HuH-7.5 (cell line): ENCODE measurements around the gene AFG3L2.
A peak's percentile ranks its signal among the peaks of the same experiment; 100 is the strongest.

ENCODE experiments used
- DNase-seq: peaks from one replicate; pipeline ENCODE4 v3.0.0; 2011; ENCODE audit warnings: low spot score

AFG3L2 gene

DNA sequence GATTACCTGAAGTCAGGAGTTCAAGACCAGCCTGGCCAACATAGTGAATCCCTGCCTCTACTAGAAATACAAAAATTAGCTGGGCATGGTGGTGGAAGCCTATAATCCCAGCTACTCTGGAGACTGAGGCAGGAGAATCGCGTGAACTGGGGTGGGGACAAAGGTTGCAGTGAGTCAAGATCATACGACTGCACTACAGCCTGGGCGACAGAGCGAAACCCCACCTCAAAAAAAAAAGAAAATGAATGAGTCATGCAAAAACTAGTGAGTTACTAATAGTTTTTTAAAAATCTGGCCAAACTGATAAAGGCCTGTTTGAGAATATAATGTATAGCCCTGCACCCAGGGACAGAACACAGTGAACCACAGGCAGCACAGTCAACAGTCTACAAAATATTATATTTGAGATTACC lies 17.5 kb downstream of the AFG3L2 start:
- DNase-seq: no peak

- DNase-seq: no peak
These were observed 24.8 kb downstream of the AFG3L2 start for GRCh38 chr18:12352188-12352587.

GRCh38 chr18:12347895-12348294 lies 29.1 kb downstream of the AFG3L2 start:
- no peak for DNase-seq

GRCh38 chr18:12346240-12346565 lies 30.8 kb downstream of the AFG3L2 start:
- no peak for DNase-seq

DNA sequence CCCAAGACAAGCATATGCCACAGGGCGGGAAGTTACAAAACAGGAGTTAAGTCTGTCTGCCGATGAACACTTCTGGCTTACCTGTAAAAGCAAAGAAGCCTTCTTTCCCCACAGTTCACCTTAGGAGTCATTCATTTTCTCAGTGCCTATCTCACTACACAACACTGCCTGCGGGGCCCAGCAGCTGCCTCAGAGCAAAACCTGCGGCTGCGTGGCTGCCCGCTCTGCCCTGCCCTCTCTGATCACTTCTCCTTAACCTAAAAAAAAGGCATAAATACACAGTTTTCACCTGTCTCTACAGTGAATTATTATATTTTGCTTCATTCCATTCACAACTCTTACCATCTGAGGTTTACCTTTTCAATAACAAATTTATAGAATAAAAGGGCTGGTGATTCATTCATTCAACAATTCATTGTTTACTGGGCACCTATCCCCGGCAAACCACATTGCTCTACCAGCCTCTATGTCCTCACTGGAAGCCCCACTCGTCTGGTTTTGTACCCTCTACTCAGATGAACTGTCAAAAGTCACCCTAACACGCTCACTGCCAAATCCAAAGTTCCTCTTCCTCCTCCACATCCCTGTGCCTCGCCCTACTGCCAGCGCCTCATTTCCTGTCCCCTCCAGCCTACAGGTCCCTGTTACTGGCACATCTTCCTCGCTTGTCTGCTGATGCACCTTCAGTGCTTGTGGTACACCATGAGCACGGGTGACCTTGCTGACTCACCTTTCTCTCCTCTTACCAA lies 31.4 kb downstream of the AFG3L2 start:
- no peak for DNase-seq

DNA sequence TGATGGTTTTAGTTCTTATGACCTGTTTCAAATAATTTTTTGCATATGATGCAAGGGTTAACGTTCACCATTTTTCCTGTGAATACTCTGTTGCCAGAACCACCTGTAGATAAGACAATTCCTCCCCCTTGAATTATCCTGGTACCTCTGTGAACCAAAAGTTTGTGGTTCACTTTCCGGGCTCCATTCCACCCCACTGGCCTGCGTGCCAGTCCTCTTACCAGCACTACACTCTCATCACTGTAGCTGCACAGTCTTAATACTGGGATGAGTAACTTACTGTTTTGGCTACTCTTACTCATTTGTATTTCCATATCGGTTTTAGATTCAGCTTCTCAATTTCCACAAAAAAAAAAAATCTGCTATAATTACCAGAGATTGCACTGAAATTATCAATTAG lies 34.4 kb downstream of the AFG3L2 start:
- DNase-seq: no peak

DNA sequence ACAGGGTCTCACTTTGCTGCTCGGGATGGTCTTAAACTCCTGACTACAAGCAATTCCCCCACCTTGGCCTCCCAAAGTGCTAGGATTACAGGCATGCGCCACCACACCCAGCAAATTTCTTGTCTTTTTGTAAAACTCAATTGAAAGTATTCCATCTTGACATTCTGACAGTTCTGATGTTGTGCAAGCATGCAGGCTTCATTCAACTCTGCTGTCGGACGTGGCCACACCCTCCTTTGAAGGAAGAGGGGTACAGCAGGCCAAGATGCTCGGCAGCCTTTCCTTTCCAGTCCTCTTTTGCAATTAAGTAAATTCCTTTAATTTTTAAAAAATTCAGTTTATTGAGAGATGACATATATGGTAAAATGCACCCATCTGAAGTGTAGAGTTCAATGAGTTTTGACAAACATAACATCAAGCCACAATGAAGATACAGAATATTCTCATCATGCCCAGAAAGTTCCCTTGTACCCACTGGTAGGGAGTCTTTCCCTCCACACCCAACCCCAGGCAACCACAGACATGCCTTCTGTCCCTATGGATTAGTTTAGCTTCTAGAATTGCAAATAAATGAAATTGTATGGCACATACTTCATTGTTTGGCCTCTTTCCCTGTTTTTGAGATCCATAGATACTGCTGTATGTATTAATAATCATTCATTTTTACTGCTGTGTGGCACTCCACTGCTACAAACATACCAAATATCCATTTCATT lies 35.9 kb downstream of the AFG3L2 start:
- no peak for DNase-seq

DNA sequence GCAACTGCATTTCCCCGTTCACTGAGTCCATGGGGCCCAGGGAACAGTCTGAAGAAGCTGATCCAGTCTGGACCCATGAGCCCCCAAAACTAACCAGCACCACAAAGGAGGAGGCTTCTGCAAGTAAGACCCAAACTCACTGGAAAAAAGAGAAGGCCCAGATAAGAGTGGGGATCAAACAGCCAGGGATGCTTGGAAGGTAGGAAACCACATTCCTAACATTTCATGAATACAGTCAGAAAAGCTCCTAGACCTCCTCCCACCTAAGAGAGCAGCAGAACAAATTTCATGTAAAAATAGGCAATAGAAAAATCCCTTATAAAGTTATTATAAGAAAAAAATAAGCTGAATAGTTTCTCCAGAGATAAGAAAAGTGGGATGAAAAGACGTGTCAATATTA lies 38.6 kb downstream of the AFG3L2 start:
- no peak for DNase-seq

DNA sequence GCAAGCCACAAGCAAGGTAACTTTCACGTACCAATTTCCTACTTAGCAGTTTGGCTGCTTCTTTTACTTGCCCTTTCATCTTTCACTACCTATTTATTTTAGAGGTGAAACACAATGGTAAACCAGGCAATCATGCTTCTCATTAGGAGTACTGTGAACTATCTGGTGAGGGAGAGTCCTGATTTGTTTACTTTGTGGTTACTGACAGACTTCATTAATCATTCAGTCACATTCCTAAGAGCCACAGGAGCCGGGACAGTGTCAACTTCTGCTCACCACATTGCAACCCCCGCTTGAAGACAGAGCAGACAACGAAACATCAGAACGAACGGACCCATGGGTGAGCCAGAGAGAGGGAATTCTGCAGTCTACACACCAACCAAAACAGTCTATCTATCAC lies 40.1 kb downstream of the AFG3L2 start:
- peak; percentile 57 for DNase-seq

DNA sequence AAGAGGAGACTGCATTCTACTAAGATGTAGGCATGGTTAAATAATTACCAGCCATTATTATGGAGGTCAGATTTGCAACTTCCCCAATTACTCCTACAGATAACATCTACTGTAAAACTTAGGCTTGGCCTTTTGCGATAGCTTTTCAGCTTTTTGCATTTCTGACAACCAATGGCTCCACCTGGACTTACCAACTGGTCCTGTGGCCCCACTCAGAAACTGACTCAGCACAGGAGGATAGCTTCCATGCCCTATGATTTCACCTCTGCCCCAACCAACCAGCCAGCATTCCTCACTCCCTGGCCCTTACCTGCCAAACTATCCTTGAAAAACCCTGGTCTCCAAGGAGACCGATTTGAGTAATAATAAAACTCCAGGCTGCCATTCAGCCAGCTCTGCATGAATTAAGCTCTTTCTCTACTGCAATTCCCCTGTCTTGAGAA lies 40.8 kb downstream of the AFG3L2 start:
- no peak for DNase-seq

GRCh38 chr18:12335503-12335902 lies 41.5 kb downstream of the AFG3L2 start:
- no peak for DNase-seq

GRCh38 chr18:12334863-12335262 lies 42.2 kb downstream of the AFG3L2 start:
- no peak for DNase-seq

- no peak for DNase-seq
These were observed 42.6 kb downstream of the AFG3L2 start for GRCh38 chr18:12334366-12334808.

GRCh38 chr18:12333506-12334290 lies 43.3 kb downstream of the AFG3L2 start:
- DNase-seq: no peak

- no peak for DNase-seq
These were observed 46.3 kb downstream of the AFG3L2 start for GRCh38 chr18:12330766-12331165.

DNA sequence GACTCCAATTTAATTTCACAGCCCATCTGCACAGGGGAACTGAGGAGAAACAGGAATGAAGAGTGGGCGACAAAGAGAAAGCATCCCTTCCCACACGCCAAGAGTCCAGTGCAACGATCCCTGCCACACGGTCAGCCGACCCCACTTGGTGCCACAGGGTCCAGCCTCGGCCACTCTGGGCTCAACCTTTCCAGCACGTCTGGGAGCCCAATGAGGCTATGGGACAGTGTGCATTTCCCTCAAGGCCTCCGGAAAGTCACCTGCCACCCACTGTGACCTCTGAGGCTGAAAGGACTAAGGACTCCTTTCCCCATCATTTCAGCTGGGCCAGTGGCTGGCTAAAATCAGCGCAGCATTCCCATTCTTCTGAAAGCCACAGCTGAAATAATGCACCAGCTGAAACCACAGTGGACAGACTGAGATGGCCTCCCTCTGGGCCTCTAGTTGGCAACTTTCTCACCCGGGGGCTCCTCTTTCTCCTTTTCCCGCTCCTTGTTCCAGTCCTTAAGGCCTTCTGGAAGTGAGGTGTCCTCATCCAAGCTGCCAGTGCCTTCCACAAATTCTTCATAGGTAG lies 47.8 kb downstream of the AFG3L2 start:
- DNase-seq: no peak

- no peak for DNase-seq
These were observed 48.7 kb downstream of the AFG3L2 start for GRCh38 chr18:12328179-12328823.

DNA sequence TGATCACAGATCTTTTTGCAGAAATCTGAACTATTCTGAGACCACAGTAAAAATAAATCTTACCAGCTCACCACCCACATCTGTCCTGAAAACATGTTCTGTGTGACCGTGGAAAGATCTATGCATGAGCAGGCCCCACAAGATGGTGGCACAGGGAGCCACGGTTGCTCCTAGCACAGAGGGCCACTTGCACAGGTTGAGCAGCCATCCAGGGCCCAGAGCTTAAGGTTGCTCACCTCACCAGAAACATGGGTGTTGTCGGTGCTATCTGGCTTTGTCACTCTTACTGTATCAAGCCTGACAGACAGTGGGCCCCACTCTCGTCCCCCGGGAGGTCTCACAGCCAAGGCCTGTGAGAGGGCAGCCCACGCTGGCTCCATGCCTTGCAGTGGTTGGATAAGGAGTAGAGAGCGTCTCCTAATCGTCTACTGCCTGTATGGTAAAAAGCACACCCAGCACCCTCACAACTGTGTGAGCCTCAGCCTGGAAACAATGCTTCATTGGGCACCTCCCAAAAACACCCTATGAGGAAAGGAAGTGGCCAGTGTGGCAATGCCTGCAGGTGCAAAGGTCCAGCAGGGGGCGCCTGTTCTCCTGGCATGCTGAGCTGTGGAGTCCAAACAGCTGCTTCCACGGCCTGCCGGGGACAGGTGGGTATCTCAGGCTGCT lies 49.4 kb downstream of the AFG3L2 start:
- peak; percentile 97 for DNase-seq

DNA sequence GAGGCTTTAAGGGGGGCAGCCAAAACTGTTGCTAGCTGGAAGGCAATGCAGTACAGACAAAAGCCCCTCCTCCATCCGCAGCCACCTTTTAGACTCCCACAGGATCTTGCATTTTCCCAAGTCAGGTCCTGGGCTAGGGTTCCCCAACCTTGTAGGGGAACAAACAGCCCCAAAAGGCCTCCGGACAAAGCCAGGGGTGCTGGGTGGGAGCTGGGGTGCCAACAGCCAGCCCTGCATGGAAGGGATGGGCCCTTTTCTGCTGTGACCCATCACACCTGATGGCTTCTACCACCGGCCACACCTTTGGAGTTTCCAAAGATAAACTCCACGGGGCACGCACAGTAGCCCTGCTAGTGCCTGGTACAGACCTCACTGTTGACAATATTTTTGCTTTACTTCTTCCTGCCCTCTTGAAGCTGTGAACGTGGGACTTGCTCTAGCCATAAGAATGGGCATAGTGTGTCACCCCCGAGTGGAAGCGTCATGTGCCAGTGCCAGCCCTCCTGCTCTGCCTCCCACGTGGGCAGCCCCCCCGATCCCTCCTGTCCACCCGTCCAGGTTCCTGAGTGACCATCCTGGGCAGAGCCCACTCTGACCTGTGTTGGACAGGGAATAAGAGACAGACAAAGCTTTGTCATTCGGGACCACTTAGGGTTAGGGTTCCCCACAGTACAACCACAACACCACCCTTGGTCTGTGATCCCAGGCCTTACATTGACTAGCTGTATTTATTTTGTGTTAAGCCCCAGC lies 50.1 kb downstream of the AFG3L2 start:
- no peak for DNase-seq

GRCh38 chr18:12325726-12326245 lies 51.2 kb downstream of the AFG3L2 start:
- DNase-seq: no peak
